Calu3 (cell line): ENCODE measurements around the gene SRGAP2B. TPM values are rescaled to one million over a fixed set of nuclear protein-coding genes. Genes with fewer than 3 reads are reported as not detected.
"Not testable (repeated sequence)": the region's sequence is repeated elsewhere in the genome, so short reads cannot be mapped to it uniquely, and the experiment has no call there.

Source experiments
- BruUV-seq: library from RNA; stranded (reverse); fragments of 400-500 nt; replicated peaks from 2 replicates; lab custom pipeline; 2021; lab: Mats Ljungman, UMichigan
- CTCF ChIA-PET: fragments of 300-600 bp; sonication (Branson Sonifier 250); formaldehyde crosslinking; loops from one replicate; lab custom pipeline; 2022; ENCODE audit warnings: antibody characterized with exemption; lab: Charles Lee
- DNase-seq: peaks from one replicate; pipeline ENCODE4 v3.0.0; 2022
- H3K27ac Mint-ChIP-seq: one replicate; pipeline ENCODE4 v1.8.0; 2022; ENCODE audit warnings: mixed read lengths; ENCODE audit not compliant: unreplicated experiment
- H3K27me3 Mint-ChIP-seq: one replicate; pipeline ENCODE4 v1.8.0; 2022; ENCODE audit warnings: mixed read lengths; ENCODE audit not compliant: unreplicated experiment
- H3K36me3 Mint-ChIP-seq: one replicate; pipeline ENCODE4 v1.8.0; 2022; ENCODE audit warnings: mild to moderate bottlenecking, moderate library complexity, mixed read lengths; ENCODE audit not compliant: insufficient read depth, unreplicated experiment
- H3K4me1 Mint-ChIP-seq: one replicate; pipeline ENCODE4 v1.8.0; 2022; ENCODE audit warnings: mild to moderate bottlenecking, low read depth, mixed read lengths; ENCODE audit not compliant: unreplicated experiment
- H3K4me3 Mint-ChIP-seq: one replicate; pipeline ENCODE4 v1.8.0; 2022; ENCODE audit warnings: mild to moderate bottlenecking, low read depth, moderate library complexity, mixed read lengths; ENCODE audit not compliant: unreplicated experiment
- H3K9me3 Mint-ChIP-seq: one replicate; pipeline ENCODE4 v1.8.0; 2022; ENCODE audit warnings: low read depth, mixed read lengths; ENCODE audit not compliant: unreplicated experiment
- intact Hi-C: fragments of 100-400 bp; cut with micrococcal nuclease; formaldehyde crosslinking; loops from one replicate; pipeline ENCODE4 v1.10.0; 2022; ENCODE audit not compliant: unreplicated experiment
- total RNA-seq: library from RNA; stranded (reverse); gene quantifications from 2 replicates; pipeline ENCODE4 v1.2.3, GENCODE V29; 2022

Gene SRGAP2B
- total RNA-seq, 1 experiment from 2014 or later = 34.9 TPM

- H3K4me3 Mint-ChIP-seq, H3K36me3 Mint-ChIP-seq, BruUV-seq, H3K27ac Mint-ChIP-seq, H3K4me1 Mint-ChIP-seq, CTCF ChIA-PET, H3K9me3 Mint-ChIP-seq, H3K27me3 Mint-ChIP-seq, DNase-seq, intact Hi-C loops: not testable (repeated sequence)
Measured at GRCh38 chr1:144961604-144962583, 133.2 kb downstream of the SRGAP2B start.

GRCh38 chr1:144960929-144961488 is 134.1 kb downstream of the SRGAP2B start:
- H3K9me3 Mint-ChIP-seq, DNase-seq, H3K4me3 Mint-ChIP-seq, H3K36me3 Mint-ChIP-seq, intact Hi-C loops, H3K27me3 Mint-ChIP-seq, H3K4me1 Mint-ChIP-seq, CTCF ChIA-PET, H3K27ac Mint-ChIP-seq, BruUV-seq: not testable (repeated sequence)

GRCh38 chr1:144948390-144948789 is 146.7 kb downstream of the SRGAP2B start:
- H3K9me3 Mint-ChIP-seq, H3K36me3 Mint-ChIP-seq, H3K27ac Mint-ChIP-seq, H3K4me3 Mint-ChIP-seq, DNase-seq, intact Hi-C loops, H3K27me3 Mint-ChIP-seq, CTCF ChIA-PET, BruUV-seq, H3K4me1 Mint-ChIP-seq: not testable (repeated sequence)

- H3K27me3 Mint-ChIP-seq, H3K36me3 Mint-ChIP-seq, CTCF ChIA-PET, H3K4me3 Mint-ChIP-seq, H3K9me3 Mint-ChIP-seq, intact Hi-C loops, H3K27ac Mint-ChIP-seq, BruUV-seq, H3K4me1 Mint-ChIP-seq, DNase-seq: not testable (repeated sequence)
Measured at GRCh38 chr1:144947495-144947894, 147.6 kb downstream of the SRGAP2B start.

- CTCF ChIA-PET, BruUV-seq, H3K4me1 Mint-ChIP-seq, H3K27ac Mint-ChIP-seq, H3K4me3 Mint-ChIP-seq, H3K36me3 Mint-ChIP-seq, H3K27me3 Mint-ChIP-seq, intact Hi-C loops, DNase-seq, H3K9me3 Mint-ChIP-seq: not testable (repeated sequence)
Measured at GRCh38 chr1:144946525-144947480, 148.3 kb downstream of the SRGAP2B start.

- intact Hi-C loops, H3K27me3 Mint-ChIP-seq, DNase-seq, BruUV-seq, H3K36me3 Mint-ChIP-seq, H3K9me3 Mint-ChIP-seq, H3K4me3 Mint-ChIP-seq, CTCF ChIA-PET, H3K4me1 Mint-ChIP-seq, H3K27ac Mint-ChIP-seq: not testable (repeated sequence)
Measured at GRCh38 chr1:144941710-144942109, 153.4 kb downstream of the SRGAP2B start.

- H3K27ac Mint-ChIP-seq, H3K4me3 Mint-ChIP-seq, BruUV-seq, H3K27me3 Mint-ChIP-seq, H3K4me1 Mint-ChIP-seq, intact Hi-C loops, CTCF ChIA-PET, H3K36me3 Mint-ChIP-seq, DNase-seq, H3K9me3 Mint-ChIP-seq: not testable (repeated sequence)
Measured at GRCh38 chr1:144940054-144940453, 155.1 kb downstream of the SRGAP2B start.

GRCh38 chr1:144938627-144939026 is 156.5 kb downstream of the SRGAP2B start:
- H3K4me1 Mint-ChIP-seq, H3K9me3 Mint-ChIP-seq, H3K36me3 Mint-ChIP-seq, DNase-seq, BruUV-seq, CTCF ChIA-PET, intact Hi-C loops, H3K27ac Mint-ChIP-seq, H3K27me3 Mint-ChIP-seq, H3K4me3 Mint-ChIP-seq: not testable (repeated sequence)

- H3K4me1 Mint-ChIP-seq, H3K4me3 Mint-ChIP-seq, BruUV-seq: not testable (repeated sequence)
Measured at GRCh38 chr1:144936186-144936732, 158.9 kb downstream of the SRGAP2B start.

More at GRCh38 chr1:144936186-144936732, 158.9 kb downstream of the SRGAP2B start:
- H3K36me3 Mint-ChIP-seq, H3K27me3 Mint-ChIP-seq, H3K27ac Mint-ChIP-seq, CTCF ChIA-PET, intact Hi-C loops, H3K9me3 Mint-ChIP-seq, DNase-seq: not testable (repeated sequence)
